Mononuclear cell (primary cell): ENCODE results near the gene TFAP2B. TPM values are rescaled to one million over a fixed set of nuclear protein-coding genes. Genes with fewer than 3 reads are reported as not detected.

Source experiments
- total RNA-seq: library from RNA; depleted of rRNA; stranded (reverse); fragments of >200 nt; gene quantifications from one replicate; pipeline ENCODE4 v1.2.3, GENCODE V29; 2012

Gene TFAP2B
- total RNA-seq, 1 donor = not detected

Other genes with a start within 250 kb of the TFAP2B start
- not detected for gene TFAP2D, start 105.3 kb upstream of the TFAP2B start, total RNA-seq